Upper lobe of left lung (tissue), 4 donors: ENCODE measurements around the gene CLASP1.

ENCODE experiments used
- EP300 ChIP-seq, 4 donors: sonication (generic); formaldehyde crosslinking; IDR thresholded peaks; one replicate each; pipeline ENCODE4 v1.5.1; 2017; ENCODE audit warnings: antibody characterized with exemption in 4 of 4, control low read depth in 2 of 4
- POLR2A ChIP-seq, 4 donors: fragments of 450-650 bp; IDR thresholded peaks; one replicate each; pipeline ENCODE4 v1.5.1; 2016 to 2017; ENCODE audit warnings: antibody characterized with exemption in 4 of 4, mild to moderate bottlenecking in 2 of 4
- POLR2AphosphoS5 ChIP-seq, 2 donors: sonication (generic); formaldehyde crosslinking; IDR thresholded peaks; one replicate each; pipeline ENCODE4 v1.5.1; 2017; ENCODE audit warnings: antibody characterized with exemption in 2 of 2
- TF ChIP-seq, protein P1 (sequence below), 6 experiments: fragments of 450-650 bp in 4 of 6; fragments of 200-600 bp in 2 of 6; sonication (generic) in 2 of 6; IDR thresholded peaks; one replicate each; pipeline ENCODE4 v1.5.1; 2016 to 2019; ENCODE audit warnings: antibody characterized with exemption in 6 of 6

DNA sequence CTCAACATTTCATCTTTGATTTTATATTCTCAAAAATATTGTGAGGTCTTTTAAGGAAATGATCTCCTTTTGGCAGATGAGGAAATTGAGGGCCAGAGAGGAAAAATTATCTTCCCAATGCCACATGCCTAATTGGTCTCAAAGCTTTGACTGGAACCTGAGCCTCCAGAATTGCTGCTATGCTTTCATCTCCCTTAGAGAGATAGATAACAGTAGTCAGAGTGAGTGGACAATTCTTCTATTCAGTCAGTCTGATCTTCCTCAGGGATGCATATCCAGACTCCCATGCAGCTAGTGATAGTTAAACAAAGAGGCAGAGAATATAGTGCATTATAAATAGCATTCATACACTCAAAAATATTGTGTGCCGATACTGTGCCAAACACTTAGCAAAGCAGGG lies 3.8 kb upstream of the CLASP1 start:
- TF ChIP-seq POLR2A (IDR thresholded peaks at IDR 0.05) (no peak), EP300 (IDR thresholded peaks at IDR 0.05) (no peak), POLR2AphosphoS5 (IDR thresholded peaks at IDR 0.05) (no peak)
- TF ChIP-seq, protein P1, sequence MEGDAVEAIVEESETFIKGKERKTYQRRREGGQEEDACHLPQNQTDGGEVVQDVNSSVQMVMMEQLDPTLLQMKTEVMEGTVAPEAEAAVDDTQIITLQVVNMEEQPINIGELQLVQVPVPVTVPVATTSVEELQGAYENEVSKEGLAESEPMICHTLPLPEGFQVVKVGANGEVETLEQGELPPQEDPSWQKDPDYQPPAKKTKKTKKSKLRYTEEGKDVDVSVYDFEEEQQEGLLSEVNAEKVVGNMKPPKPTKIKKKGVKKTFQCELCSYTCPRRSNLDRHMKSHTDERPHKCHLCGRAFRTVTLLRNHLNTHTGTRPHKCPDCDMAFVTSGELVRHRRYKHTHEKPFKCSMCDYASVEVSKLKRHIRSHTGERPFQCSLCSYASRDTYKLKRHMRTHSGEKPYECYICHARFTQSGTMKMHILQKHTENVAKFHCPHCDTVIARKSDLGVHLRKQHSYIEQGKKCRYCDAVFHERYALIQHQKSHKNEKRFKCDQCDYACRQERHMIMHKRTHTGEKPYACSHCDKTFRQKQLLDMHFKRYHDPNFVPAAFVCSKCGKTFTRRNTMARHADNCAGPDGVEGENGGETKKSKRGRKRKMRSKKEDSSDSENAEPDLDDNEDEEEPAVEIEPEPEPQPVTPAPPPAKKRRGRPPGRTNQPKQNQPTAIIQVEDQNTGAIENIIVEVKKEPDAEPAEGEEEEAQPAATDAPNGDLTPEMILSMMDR (IDR thresholded peaks at IDR 0.05) = no peak
